Medulla oblongata (tissue), 1 donor: ENCODE results near the gene LRRC57.

Experiments
- DNase-seq: peaks from one replicate; pipeline ENCODE4 v3.0.0-alpha.2; 2015; ENCODE audit errors: extremely low spot score

LRRC57 gene

DNA sequence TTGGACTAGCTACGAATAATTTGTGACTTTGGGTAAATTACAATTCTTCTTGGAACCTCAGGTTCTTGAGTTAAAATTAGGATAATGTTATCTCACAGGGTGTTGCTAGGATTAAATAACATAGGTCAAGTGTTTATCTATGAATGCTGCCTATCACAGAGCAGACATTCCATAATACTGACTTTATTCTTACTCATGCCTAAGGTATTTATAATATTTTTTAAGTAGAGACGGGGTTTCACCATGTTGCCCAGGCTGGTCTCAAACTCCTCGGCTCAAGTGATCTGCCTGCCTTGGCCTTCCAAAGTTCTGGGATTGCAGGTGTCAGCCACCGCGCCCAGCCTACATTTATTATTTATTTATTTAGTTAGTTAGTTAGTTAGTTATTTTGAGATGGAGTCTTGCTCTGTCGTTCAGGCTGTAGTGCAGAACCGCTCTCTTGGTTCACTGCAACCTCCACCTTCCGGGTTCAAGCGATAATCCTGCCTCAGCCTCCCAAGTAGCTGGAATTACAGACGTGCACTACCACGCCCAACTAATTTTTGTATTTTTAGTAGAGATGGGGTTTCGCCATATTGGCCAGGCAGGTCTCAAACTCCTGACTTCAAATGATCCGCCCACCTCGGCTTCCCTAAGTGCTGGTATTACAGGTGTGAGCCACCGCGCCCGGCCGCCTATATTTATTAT, 56.9 kb downstream of the LRRC57 start:
- DNase-seq = no peak

DNA sequence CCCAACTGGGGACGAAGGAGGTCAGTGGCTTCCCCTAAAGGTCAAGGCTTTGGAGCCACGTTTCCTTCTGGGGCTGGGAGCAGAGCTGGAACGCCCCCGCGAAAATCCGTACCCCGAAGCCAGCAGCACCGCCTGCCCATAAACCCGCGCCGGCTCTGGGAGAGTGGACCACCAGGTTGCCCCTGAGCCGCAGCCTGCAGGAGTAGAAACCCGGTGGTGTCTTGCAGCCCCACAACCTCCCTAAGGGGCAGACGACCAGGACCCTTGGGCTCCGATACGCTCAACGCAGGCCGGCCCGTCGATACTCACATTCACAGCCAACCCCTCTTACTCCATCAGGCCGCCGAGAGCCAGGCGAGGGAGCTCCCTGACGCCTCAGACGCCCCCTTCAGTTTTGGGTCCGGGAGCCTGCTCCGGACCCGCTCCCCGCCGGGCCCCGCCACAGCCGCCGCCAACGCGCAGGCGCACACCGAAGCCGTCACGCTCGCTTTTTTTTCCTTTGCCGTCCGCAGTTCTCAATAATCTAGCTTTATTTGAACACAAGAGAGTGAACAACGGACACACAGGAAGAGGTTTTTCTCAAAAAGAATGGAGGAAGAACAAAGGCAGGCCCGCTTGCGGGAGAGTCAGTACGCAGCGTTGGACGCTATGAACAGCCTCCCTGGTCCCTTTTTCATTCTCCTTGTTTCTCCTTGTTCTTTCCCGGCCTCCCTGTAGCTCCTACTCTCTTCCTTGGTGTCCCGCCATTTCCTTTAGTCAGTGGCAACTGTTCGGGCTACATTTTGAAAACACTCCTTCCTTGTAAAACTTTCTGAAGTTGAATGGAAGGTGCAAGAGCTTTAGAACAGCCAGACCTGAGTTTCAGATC, 57.7 kb downstream of the LRRC57 start, which contains the start of gene ZNF106:
TSS of gene ZNF106 (minus strand) at position 471 of the 868 bp plus-strand sequence. CDS start 18,852 bp downstream, outside the sequence.
- peak; percentile 96 for DNase-seq

DNA sequence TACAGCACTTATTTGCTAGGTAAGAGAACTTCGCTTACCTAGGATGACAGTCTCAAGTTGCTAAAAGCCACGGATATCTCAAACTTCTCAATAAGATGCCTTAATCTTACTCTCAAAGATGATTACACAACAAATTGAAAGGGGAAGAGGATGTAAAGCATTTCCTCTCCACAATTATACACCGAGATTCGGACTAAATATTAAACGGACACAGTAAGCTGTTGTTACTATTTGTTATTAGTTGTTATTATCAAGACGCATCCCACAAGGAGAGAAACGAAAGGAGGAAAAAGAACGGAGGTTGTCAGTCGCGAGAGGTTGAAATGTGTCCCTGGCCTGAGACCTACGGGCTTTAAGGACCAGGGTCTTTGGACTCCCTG, 58.3 kb downstream of the LRRC57 start:
- DNase-seq = peak; percentile 51
